Head of caudate nucleus (tissue), 42 donors: Measurements from ENCODE around the gene CTDP1.
"Not testable (repeated sequence)": the region's sequence is repeated elsewhere in the genome, so short reads cannot be mapped to it uniquely, and the experiment has no call there.

Experiments
- DNase-seq, 42 donors: peaks; one replicate each; pipeline versions ENCODE4 v3.0.0 to v3.0.0-alpha.2; 2020 to 2021; ENCODE audit warnings: mixed read lengths in 7 of 42
- intact Hi-C: fragments of 100-400 bp; cut with DNase I; formaldehyde crosslinking; loops from one replicate; pipeline ENCODE4 v1.15.0; 2022

The CTDP1 gene

DNA sequence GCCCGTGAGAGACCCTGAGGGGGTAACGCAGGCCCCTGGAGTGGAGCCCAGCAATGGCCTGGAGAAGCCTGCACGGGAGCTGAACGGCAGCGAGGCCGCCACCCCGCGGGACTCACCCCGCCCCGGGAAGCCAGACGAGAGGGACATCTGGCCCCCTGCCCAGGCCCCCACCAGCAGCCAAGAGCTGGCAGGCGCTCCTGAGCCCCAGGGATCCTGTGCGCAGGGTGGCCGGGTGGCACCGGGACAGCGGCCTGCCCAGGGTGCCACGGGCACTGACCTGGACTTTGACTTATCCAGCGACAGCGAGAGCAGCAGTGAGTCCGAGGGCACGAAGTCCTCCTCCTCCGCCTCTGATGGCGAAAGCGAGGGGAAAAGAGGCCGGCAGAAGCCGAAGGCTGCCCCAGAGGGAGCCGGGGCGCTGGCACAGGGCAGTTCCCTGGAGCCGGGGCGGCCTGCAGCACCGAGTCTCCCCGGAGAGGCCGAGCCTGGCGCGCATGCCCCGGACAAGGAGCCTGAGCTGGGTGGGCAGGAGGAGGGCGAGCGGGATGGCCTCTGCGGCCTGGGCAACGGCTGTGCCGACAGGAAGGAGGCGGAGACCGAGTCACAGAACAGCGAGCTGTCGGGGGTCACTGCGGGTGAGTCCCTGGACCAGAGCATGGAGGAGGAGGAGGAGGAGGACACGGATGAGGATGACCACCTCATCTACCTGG lies 35.1 kb downstream of the CTDP1 start:
- DNase-seq: no peak
- intact Hi-C loops: no loop called here

DNA sequence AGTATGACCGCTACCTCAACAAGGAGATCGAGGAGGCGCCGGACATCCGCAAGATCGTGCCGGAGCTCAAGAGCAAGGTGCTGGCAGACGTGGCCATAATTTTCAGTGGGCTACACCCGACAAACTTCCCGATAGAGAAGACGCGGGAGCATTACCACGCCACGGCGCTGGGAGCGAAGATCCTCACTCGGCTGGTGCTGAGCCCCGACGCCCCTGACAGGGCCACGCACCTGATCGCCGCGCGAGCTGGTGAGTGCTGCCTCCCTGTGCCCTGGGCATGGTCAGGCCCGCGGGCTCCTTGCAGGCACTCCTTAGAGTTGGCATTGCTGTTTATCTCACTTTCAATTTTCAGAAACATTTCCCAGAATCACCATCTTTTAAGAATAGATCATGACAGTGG lies 35.7 kb downstream of the CTDP1 start:
- no peak for DNase-seq
- intact Hi-C loops: no loop called here

DNA sequence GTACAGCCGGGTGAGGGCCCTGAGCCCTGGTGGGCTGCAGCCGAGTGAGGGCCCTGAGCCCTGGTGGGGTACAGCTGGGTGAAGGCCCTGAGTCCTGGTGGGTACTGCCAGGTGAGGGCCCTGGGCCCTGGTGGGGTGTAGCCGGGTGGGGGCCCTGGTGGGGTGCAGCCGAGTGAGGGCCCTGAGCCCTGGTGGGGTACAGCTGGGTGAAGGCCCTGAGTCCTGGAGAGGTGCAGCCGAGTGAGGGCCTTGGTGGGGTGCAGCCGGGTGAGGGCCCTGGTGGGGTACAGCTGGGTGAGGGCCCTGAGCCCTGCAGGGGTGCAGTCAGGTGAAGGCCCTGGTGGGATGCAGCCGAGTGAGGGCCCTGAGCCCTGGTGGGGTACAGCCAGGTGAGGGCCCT lies 37.5 kb downstream of the CTDP1 start:
- intact Hi-C loops: no loop called here
- no peak for DNase-seq

DNA sequence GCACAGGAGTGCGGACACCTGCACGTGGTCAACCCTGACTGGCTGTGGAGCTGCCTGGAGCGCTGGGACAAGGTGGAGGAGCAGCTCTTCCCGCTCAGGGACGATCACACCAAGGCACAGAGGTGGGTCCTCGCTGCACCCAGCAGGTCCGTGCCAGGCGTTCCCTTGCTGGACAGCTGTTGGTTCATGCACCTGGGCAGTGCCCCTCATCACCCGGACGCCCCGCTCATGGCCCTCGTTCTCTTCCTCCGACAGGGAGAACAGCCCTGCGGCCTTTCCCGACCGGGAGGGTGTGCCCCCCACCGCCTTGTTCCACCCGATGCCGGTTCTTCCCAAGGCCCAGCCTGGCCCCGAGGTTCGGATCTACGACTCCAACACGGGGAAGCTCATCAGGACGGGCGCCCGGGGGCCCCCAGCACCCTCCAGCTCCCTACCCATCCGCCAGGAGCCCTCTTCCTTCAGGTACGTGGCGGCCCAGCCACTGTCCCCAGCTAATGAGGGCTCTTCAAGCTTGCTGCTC lies 38.0 kb downstream of the CTDP1 start:
- intact Hi-C loops: no loop called here
- no peak for DNase-seq

DNA sequence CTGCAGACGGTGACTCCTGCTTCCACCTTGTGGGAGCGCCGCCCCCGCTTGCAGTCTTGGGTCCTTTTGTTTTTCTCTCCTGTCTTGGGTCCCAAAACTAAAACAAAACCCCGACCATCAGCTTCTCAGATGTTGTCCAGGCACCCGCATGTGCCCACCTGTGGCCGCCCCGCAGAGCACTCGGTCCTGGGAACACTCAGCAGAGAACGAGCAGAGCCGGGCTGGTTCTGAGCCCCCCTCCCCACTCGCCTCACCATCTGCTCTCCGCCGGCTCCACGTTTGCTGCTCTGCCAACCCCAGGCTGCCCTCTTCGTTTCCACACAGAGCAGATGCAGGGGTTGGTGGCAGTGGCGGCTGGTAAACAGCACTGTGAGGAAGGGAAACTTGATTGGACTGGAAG lies 38.5 kb downstream of the CTDP1 start:
- DNase-seq: no peak

DNA sequence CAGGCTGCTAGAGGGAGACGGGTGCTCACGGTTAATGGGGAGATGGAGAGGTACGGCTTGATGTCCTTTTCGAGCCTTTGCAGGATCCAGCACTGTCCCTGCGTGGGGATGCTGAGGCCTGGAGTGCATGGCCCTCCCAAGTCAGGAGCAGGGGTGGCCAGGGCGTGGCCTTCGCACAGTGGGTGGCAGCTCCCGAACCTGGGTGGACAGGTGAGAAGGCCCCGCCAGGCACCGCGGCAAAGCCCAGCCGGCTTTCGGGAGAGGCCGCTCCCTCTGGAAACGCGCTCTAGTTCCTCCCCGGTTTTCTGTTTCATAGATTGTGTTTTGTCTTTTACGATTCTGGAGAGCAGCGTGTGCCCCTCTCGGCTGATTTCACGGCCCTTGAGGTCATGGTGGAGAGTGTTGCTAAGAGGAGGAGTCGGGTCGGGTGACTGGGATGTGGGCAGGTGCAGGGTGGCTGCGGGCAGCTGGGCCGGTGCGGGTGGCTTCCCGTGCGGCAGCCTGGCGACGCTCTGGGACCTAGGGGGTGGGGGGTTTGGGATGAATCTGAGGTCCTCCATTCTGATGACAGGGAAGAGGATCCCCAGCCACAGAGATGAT lies 39.4 kb downstream of the CTDP1 start:
- intact Hi-C loops: no loop called here
- DNase-seq: no peak

More for the DNA sequence above, 38.5 kb downstream of the CTDP1 start:
- intact Hi-C loops: no loop called here

DNA sequence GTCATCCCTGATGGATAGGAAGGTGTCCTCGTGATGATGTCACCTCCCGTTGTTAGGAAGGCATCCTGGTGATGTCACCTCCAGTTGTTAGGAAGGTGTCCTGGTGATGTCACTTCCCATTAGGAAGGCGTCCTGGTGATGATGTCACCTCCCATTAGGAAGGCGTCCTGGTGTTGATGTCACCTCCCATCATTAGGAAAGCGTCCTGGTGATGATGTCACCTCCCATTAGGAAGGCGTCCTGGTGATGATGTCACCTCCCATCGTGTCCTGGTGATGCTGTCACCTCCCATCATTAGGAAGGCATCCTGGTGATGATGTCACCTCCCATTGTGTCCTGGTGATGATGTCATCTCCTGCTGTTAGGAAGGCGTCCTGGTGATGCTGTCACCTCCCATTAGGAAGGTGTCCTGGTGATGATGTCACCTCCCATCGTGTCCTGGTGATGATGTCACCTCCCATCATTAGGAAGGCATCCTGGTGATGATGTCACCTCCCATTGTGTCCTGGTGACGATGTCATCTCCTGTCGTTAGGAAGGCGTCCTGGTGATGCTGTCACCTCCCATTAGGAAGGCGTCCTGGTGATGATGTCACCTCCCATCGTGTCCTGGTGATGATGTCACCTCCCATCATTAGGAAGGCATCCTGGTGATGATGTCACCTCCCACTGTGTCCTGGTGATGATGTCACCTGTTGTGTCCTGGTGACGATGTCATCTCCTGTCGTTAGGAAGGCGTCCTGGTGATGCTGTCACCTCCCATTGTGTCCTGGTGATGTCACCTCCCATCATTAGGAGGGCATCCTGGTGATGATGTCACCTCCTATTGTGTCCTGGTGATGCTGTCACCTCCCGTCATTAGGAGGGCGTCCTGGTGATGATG lies 40.1 kb downstream of the CTDP1 start:
- intact Hi-C loops, DNase-seq: not testable (repeated sequence)

DNA sequence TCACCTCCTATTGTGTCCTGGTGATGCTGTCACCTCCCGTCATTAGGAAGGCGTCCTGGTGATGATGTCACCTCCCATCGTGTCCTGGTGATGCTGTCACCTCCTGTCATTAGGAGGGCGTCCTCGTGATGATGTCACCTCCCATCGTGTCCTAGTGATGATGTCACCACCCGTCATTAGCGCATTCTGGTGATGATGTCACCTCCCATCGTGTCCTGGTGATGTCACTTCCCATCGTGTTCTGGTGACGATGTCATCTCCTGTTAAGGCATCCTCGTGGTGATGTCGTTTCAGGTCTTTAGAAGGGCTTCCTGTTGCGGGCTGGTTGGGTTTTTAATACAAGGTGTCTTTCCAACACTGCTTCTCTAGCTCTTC lies 40.7 kb downstream of the CTDP1 start:
- intact Hi-C loops: no loop called here
- no peak for DNase-seq

DNA sequence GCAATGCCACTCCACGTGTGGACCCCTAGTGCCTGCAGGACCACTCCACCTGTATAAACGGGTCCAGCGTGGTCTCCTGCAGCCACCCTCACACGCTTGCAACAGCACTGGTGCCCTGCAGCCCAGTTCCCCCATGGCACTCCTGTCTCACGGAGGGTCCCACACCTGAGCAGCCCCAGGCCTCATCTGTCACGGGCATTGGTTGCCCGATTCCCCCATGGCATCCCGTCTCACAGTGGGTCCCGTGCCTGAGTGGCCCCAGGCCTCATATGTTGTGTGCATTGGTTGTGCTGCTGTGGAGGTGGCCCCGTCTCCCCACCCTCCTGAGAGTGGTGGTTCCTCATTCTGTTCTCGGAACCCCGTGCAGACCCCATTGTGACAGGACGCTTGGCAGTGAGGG lies 43.4 kb downstream of the CTDP1 start:
- no peak for DNase-seq
- intact Hi-C loops: no loop called here

DNA sequence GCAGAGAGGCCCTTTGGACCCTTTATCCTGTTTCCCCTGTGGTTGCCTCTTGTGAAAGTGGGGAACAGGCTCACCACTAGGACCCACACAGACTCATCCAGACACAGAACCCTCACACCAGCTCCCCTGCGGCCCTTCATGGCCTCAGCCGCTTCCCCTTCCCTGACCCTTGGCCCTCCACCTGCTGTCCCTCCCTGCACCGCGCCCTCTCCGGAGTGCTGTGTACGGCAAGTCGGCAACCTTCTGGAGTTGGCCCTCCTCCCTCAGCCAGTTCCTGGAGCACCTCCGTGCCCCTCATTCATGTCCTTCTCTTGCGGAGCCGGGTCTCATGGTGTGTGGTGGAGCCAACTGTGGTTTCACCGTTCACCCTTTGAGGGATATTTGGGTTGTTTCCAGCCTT lies 44.0 kb downstream of the CTDP1 start:
- no peak for DNase-seq
- intact Hi-C loops: no loop called here

DNA sequence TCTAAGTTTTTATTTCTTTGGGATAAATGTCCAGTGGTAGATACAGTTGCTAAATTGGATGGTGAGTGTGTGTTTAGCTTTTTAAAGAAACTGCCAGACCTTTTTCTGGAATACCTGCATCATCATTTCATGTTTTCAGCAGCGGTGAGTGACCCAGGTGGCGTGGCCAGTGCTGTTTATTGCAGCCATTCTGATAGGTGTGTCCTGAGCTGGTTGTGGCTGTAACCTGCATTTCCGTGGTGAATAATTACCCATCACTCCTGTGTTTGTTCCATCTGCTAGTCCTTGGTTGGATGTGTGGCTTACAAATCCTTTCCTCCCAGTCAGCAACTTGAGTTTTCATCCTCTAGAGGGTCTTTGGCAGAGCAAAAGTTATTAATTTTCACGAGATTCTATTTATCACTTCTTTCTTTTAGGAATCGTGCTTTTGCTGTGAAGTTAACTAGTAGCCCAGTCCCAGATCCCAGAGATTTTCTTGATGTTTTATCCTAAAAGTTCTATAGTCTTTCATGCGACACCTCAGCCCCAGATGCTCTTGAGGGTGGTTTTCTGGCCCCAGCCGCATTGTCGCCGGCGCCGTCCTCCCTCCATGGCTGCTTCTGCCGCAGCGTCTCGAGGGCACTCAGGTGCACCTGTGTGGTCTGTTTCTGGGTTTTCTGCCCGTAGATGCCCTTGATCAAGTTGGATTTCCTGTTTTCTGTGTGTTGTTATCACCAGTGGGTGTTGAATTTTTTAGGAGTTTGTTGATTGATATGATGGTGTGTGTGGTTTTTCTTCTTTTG lies 44.9 kb downstream of the CTDP1 start:
- intact Hi-C loops: no loop called here
- DNase-seq: no peak

DNA sequence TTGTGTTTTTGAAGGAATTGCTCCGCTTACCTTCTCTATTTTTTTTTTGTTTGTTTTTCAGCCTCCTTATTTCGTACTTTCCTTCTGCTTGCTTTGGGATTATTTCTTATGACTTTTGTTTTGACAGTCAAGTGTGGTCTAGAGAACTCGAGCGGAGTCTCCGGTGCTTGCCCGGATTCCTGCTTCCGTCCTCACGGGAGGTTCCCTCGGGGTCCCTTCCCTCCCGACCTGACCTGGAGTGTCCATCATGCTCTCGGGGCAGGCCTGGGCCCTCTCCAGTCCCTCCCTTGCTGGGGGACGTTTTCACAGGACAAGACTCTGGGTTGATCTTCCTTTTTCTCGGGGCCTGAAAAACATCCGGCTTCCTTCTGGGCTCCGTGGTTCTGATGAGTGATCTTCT lies 45.9 kb downstream of the CTDP1 start:
- intact Hi-C loops: no loop called here
- DNase-seq: no peak

DNA sequence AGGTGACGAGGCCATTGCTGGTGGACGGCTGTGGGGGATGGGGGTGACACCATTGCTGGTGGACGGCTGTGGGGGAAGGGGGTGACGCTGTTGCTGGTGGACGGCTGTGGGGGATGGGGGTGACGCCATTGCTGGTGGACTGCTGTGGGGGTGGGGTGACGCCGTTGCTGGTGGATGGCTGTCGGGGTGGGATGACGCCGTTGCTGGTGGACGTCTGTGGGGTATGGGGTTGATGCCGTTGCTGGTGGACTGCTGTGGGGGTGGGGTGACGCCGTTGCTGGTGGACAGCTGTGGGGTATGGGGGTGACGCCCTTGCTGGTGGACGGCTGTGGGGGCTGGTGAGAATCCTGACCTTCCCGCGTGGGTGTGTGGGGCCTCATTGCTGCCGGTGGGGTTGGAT lies 47.1 kb downstream of the CTDP1 start:
- intact Hi-C loops: no loop called here
- no peak for DNase-seq

DNA sequence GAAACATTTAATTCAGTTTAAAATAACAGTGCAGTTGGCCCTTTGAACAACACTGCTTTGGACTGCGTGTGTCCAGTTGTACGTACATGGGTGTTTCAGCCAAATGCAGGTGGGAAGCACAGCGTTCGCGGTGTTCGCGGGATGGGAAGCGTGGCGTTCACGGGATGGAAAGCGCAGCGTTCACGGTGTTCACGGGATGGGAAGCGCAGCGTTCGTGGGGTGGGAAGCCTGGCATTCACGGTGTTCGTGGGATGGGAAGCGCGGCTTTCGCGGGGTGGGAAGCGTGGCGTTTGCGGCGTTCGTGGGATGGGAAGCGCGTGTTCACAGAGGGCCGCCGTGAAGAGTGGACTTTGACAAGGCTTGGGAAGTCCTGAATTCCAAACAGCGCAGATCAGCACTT lies 47.6 kb downstream of the CTDP1 start:
- intact Hi-C loops: no loop called here
- DNase-seq: no peak

DNA sequence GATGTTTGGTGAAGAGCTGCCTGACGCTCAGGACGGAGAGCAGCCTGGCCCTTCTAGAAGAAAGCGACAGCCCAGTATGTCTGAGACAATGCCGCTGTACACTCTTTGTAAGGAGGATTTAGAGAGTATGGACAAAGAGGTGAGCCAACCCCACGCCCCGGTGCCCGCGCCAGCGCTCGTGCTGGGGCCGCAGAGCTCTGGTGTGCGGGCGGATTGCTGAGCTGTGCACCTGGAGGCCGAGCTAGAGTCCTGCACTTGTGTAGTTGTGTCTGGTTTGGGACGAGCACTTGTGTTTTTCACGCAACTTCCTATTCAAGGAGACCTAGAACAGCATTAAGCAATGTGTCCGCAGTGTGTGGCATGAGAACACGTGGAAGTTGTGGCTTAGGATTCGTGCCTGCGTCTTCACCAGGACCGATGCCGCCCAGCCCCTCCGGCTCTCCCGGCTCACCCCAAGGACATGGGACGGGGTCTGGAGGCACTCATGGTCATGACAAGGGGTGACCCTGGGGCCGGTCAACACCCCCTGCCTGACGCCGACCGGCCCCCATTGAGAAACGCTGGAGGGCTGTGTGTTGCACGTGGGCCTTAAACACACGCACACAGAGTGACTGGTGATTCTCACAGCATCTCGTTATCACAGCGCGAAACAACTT lies 49.5 kb downstream of the CTDP1 start:
- DNase-seq: no peak
- intact Hi-C loops: no loop called here

DNA sequence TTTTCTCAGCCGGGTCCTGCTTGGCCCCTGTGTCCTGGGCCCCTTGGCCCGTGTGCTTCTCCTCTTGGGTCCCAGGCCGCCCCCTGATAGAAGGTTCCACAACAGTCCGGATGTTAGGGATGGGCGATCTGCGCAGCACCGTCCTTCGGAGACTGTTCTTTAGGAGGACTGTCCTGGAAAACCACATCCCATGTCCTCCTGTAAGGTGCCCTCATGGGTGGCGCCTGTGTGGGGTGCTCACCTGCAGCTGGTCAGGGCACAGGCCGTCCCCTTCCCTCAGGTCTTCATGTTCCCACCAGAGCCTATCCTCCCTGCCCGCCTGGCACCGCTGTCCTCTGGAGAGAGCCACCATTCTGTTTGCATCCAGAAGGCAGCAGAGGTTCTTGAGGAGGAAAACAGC lies 50.0 kb downstream of the CTDP1 start:
- no peak for DNase-seq
- intact Hi-C loops: no loop called here

DNA sequence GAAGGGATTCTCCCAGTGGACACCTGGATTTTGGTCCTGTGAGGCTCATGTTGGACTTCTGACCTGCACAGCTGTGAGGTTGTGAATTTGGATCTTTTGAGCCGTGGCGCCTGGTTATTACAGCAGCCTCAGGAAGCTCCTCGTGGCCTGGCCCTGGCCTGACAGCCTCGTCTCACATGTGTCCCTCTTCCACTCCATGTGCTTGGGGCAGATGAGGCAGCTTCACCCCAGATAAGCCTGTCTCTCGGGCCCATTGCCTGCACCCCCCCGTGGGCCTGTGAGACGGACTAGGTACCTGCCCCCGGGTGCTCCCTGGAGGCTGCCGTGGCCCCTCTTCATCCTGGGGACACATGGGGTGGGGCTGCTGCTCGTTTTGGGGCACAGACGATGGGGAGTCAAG lies 51.2 kb downstream of the CTDP1 start:
- intact Hi-C loops: no loop called here
- no peak for DNase-seq

DNA sequence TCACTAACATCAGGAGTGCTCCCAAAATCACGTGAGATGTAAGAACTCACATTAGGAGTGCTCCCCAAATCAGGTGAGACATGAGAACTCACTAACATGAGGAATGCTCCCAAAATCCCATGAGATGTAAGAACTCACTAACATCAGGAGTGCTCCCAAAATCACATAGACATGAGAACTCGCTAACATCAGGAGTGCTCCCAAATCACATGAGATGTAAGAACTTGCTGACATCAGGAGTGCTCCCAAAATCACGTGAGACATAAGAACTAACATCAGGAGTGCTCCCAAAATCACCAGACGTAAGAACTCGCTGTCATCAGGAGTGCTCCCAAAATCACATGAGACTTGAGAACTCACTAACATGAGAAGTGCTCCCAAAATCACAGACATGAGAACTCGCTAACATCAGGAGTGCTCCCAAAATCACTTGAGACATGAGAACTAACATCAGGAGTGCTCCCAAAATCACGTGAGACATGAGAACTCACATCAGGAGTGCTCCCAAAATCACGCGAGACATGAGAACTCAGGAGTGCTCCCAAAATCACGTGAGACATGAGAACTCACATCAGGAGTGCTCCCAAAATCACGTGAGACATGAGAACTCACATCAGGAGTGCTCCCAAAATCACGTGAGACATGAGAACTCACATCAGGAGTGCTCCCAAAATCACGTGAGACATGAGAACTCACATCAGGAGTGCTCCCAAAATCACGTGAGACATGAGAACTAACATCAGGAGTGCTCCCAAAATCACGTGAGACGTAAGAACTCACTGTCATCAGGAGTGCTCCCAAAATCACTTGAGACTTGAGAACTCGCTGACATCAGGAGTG lies 52.5 kb downstream of the CTDP1 start:
- DNase-seq, intact Hi-C loops: not testable (repeated sequence)
